Osteoblast (primary cell): Measurements from ENCODE around the gene ZFPM1. TPM values are rescaled to one million over a fixed set of nuclear protein-coding genes. Genes with fewer than 3 reads are reported as not detected.

Source experiments
- DNase-seq: peaks from one replicate; pipeline ENCODE4 v3.0.0; 2011; ENCODE audit warnings: low spot score, mixed read lengths; ENCODE audit not compliant: insufficient read length; ENCODE audit errors: missing footprints
- H2AFZ ChIP-seq: 2 replicates; pipeline ENCODE4 v1.6.0; 2011; ENCODE audit warnings: mild to moderate bottlenecking, low read length
- H3K27ac ChIP-seq: 2 replicates; pipeline ENCODE4 v1.5.1; 2011; ENCODE audit warnings: mild to moderate bottlenecking, low read depth, low read length, moderate library complexity
- H3K27me3 ChIP-seq: 2 replicates; pipeline ENCODE4 v1.6.0; 2012; ENCODE audit warnings: mild to moderate bottlenecking, control low read depth, inconsistent platforms, low read length, moderate library complexity; ENCODE audit not compliant: insufficient read depth
- H3K36me3 ChIP-seq: 2 replicates; pipeline ENCODE4 v1.5.1; 2011; ENCODE audit warnings: mild to moderate bottlenecking, low read length, control low read depth, moderate library complexity; ENCODE audit not compliant: insufficient read depth
- H3K4me1 ChIP-seq: 2 replicates; pipeline ENCODE4 v1.5.1; 2011; ENCODE audit warnings: mild to moderate bottlenecking, low read length, control low read depth, moderate library complexity; ENCODE audit not compliant: insufficient read depth
- H3K4me2 ChIP-seq: 2 replicates; pipeline ENCODE4 v1.6.0; 2011; ENCODE audit warnings: mild to moderate bottlenecking, low read length; ENCODE audit not compliant: insufficient read depth
- H3K4me3 ChIP-seq: fragments of 200-600 bp; sonication (generic); 3 replicates; pipeline ENCODE4 v1.5.1; 2012; ENCODE audit warnings: mild to moderate bottlenecking, low read length, inconsistent platforms; ENCODE audit not compliant: insufficient read depth
- H3K79me2 ChIP-seq: 2 replicates; pipeline ENCODE4 v1.6.0; 2012; ENCODE audit warnings: mild to moderate bottlenecking, low read length, control low read depth, inconsistent platforms; ENCODE audit not compliant: insufficient read depth
- H3K9me3 ChIP-seq: 2 replicates; pipeline ENCODE4 v1.5.1; 2011; ENCODE audit warnings: low read depth, low read length, control low read depth
- H4K20me1 ChIP-seq: 2 replicates; pipeline ENCODE4 v1.6.0; 2012; ENCODE audit warnings: mild to moderate bottlenecking, low read length, control low read depth; ENCODE audit not compliant: insufficient read depth
- CTCF ChIP-seq: IDR thresholded peaks from 2 replicates; pipeline ENCODE4 v1.5.1; 2011; ENCODE audit warnings: mild to moderate bottlenecking, low read depth, low read length, moderate library complexity; ENCODE audit errors: extremely low read depth
- total RNA-seq: library from RNA; depleted of rRNA; stranded (reverse); fragments of >200 nt; gene quantifications from 2 replicates; pipeline ENCODE4 v1.2.3, GENCODE V29; 2012

ZFPM1 gene
- total RNA-seq, 1 donor, result 2.2 TPM

- Histone ChIP-seq H3K4me1 (no peaks in the 10 kb centered on the region), H3K9me3 (no peaks in the 10 kb centered on the region), H3K27me3 (no peaks in the 10 kb centered on the region), H3K36me3 (no peaks in the 10 kb centered on the region), H3K4me2 (no peak overlapping the region), H3K27ac (no peak overlapping the region), H4K20me1 (no peaks in the 10 kb centered on the region), H3K79me2 (no peaks in the 10 kb centered on the region), H2AFZ (no peak overlapping the region), H3K4me3 (no peak overlapping the region)
- TF ChIP-seq CTCF, result no peak
- no peak for DNase-seq
These were observed 44.7 kb downstream of the ZFPM1 start for GRCh38 chr16:88497561-88498462.

- Histone ChIP-seq H2AFZ (no peak overlapping the region), H3K4me2 (no peak overlapping the region), H3K9me3 (no peaks in the 10 kb centered on the region), H3K79me2 (no peaks in the 10 kb centered on the region), H3K27ac (no peak overlapping the region), H3K4me3 (no peak overlapping the region), H3K27me3 (no peaks in the 10 kb centered on the region), H3K4me1 (no peaks in the 10 kb centered on the region), H4K20me1 (no peaks in the 10 kb centered on the region), H3K36me3 (no peaks in the 10 kb centered on the region)
- DNase-seq, result no peak
- no peak for TF ChIP-seq CTCF
These were observed 45.6 kb downstream of the ZFPM1 start for GRCh38 chr16:88498576-88499208.

- H3K9me3 ChIP-seq, result no peaks in the 10 kb centered on the region
- no peaks in the 10 kb centered on the region for H3K27me3 ChIP-seq
- H3K4me3 ChIP-seq, result no peak overlapping the region
- no peaks in the 10 kb centered on the region for H3K79me2 ChIP-seq
- H3K4me2 ChIP-seq, result no peak overlapping the region
- H3K27ac ChIP-seq, result no peak overlapping the region
- TF ChIP-seq CTCF, result no peak
- no peak overlapping the region for H2AFZ ChIP-seq
- no peaks in the 10 kb centered on the region for H3K4me1 ChIP-seq
- DNase-seq, result no peak
- H4K20me1 ChIP-seq, result no peaks in the 10 kb centered on the region
- H3K36me3 ChIP-seq, result no peaks in the 10 kb centered on the region
These were observed 46.2 kb downstream of the ZFPM1 start for GRCh38 chr16:88499292-88499691.

GRCh38 chr16:88499836-88500251 lies 46.8 kb downstream of the ZFPM1 start:
- Histone ChIP-seq H3K36me3 (no peaks in the 10 kb centered on the region), H3K27ac (no peak overlapping the region), H3K9me3 (no peaks in the 10 kb centered on the region), H3K4me1 (no peaks in the 10 kb centered on the region), H3K27me3 (no peaks in the 10 kb centered on the region), H3K4me3 (no peak overlapping the region), H3K79me2 (no peaks in the 10 kb centered on the region), H3K4me2 (no peak overlapping the region), H2AFZ (no peak overlapping the region), H4K20me1 (no peaks in the 10 kb centered on the region)
- DNase-seq, result no peak
- no peak for TF ChIP-seq CTCF
